Inflammatory macrophage treated with lipopolysaccharide for 4 hours (primary cell): ENCODE measurements around the gene TFCP2.

ENCODE experiments used
- DNase-seq: peaks from one replicate; pipeline ENCODE4 v3.0.0-alpha.2; 2020

The TFCP2 gene

DNA sequence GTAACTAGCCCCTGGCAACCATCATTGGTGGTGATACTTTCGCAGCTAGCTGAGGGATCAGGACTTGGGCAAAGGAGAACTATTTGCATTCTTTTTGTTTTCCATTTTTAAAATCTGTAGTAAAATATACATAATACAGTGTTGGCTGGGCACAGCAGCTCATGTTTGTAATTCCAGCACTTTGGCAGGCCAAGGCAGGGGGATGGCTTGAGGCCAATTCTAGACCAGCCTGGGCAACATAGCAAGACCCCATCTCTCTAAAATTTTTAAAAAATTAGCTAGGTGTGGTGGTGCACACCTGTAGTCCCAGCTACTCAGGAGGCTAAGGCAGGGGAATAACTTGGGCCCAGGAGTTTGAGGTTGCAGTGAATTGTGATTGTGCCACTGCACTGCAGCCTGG, 20.0 kb downstream of the TFCP2 start:
- no peak for DNase-seq

DNA sequence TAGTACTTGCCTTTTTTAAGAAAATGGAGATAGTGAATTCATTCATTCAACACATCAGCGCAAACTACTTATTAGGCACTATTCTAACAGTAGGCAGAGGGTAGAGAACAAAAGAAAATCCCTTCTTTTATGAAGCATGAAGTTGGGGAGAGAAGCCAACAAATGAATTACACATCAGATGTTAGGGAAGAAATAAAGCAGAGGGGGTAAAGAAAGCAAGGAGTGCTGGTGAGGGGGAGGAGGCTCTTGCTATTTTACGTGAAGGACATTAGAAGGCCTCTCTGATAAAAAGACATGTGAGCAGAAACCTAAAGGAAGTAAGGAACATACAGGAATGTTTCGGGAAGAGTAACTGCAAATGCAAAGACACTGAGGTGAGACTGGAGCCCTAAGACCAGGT, 22.2 kb downstream of the TFCP2 start:
- no peak for DNase-seq

DNA sequence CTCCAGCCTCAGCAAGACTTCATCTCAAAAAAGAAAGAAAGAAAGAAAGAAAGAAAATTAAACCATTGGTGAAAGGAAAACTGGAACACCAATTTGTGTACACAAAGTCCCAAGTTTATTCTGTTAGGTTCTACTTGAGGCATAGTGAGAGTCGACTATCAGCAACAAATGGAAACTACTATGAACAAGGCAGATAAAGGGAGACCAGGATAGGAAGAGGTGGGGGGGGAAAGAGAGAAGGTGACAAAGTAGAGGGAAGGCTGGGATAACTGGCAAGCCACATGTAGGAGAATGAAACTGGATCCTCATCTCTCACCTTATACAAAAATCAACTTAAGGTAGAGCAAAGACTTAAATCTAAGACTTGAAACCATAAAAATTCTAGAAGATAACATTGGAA, 25.6 kb downstream of the TFCP2 start:
- no peak for DNase-seq

DNA sequence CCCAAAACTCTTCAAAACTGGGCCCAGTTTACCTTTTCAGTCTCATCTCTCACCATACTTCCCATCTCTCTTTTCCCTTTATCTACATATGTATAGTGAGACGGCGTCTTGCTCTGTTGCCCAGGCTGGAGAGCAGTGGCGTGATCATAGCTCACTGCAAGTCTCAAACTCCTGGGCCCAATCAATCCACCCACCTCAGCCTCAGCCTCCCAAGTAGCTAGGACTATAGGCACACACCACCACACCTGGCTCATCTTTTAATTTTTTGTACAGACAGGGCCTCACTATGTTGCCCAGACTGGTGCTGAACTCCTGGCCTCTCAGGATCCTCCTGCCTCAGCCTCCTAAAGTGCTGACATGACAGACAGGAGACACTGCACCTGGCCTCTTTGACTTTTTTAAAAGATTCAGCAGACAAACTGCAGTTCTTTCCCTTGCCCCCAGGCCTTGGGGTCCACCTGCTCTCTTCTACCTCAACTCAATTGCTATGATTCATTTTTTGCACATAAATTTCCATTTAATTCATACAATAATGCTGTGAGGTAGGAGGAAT, 33.6 kb downstream of the TFCP2 start:
- no peak for DNase-seq

DNA sequence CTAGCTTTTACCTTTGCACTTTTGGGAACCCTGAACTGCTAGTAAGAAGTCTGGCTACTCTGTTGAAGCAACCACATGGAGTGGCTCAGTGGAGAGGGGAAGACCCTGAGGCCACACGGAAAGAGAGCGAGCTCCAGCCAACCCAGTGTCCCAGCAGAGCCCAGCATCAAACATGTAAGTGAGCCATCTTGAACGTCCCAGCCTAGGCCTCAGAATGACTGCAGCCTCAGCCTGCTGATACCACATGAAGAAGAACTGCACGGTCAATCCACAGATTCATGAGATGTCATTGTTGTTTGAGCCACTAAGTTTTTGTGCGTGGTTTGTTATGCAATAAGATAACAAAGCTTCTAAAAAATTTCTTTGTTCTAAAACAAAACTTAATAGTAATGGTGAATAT, 40.2 kb downstream of the TFCP2 start:
- no peak for DNase-seq

DNA sequence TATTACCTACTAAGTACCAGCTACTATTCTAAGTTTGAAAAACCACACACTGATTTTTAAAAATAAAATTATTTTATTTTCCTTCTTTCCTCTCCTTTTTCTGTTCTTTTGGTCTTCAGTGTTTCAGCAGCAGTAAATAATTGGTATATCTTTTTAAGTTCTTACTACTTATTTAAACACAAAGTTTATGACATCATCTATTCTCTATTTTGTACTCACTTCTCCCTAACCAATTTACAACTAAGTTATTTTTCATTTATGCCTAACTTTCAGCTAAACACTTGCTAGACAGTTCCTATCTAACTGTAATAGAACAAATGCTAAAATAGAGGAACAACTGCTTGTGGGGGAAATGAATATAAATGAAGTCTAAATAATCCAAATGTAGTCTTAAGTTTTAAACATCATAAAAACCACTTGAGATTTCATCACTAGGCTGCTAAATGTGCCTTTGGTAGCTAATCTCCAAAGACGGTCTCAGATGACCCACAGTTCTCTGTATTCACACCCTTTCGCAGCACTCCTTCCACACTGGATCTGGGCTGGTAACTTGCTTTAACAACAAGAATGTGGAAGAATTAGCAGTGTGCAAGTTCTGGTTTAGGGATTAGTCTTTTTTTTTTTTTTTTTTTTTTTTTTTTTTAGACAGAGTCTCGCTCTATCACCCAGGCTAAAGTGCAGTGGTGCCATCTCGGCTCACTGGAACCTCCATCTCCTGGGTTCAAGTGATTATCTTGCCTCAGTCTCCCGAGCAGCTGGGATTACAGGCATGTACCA, 41.0 kb downstream of the TFCP2 start:
- no peak for DNase-seq

DNA sequence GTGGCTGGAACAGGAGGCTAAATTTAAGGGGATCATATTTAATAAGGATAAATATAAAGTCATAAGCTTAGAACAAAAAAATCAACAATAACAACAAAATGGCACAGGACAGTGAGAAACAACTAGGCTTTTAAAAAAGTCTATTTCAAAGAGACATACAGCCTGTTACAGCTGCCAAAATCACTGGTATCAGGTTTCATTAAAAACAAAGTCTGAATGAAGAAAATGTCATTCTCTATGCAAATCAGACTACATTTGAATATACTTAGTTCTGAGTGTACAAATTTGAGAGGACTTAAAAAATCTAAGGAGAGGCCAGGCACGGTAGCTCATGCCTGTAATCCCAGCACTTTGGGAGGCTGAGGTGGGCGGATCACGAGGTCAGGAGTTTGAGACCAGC, 44.0 kb downstream of the TFCP2 start:
- no peak for DNase-seq

DNA sequence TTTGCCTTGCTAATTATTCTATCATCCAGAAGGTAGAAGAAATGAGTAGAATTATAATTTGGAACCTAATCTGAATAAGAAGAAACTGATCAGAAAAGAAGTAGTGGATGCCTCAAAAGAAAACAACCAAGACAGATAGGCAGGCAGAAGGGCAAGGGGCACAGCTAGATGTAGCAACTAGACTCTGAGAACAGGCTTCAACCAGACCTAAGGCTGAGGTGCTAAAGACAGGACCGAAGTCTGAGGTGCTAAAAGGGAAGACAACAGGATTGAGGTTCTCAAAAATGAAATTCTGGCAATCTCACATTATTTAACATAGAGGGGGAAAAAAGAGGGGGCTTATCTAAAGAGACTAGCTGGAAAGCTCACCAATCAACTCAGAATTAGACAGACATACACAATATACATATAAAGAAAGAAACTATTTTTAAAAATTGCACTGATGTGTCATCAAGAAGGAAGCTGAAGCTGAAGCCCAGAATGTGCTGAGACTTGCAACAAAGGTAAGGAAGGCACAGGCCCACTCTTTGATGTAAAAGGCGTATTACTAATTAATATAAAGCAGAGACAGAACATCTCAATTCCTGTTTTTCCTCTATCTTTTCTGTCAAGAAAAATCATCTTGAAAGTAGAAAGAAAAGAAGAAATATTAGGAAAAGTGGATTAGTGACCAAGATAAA, 45.7 kb downstream of the TFCP2 start:
- DNase-seq, result no peak

DNA sequence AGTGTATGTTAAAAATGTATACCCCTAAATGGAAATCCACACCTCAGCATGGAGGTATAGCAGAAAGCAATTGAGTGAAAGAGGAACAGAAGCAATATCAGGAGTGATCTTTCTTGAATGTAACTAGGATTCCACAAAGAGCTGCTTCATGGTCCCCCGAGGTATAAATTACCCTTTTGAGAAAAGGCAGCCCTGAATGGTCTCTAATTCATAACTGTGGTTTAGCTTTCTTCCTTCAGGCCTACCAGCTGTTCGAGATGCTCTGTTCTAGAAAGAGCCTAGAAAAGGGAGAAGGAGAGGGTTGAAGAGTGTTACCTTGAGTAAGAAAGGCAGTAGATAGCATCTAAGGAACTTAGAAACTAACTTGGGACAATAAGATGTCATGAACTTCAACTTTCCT, 46.6 kb downstream of the TFCP2 start:
- DNase-seq, result no peak

DNA sequence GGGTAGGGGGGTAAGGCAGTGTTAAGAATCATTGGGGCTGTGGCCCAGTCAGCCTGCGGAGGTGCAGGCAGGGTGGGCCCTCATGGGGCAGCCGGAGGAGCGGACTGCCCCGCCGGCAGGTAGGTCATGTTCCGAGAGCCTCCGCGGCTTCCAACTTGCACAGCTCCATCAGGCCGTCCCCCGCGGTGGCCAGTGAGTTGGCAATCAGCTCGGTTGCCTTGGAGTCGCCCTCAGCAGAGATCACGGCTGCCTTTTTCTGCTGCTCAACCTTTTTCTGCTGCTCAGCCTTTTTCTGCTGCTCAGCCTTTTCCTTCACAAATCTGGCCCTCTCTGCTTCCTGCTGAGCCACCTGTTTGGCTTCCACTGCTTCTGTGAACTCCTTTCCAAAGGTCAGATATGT, 48.4 kb downstream of the TFCP2 start:
- DNase-seq, result no peak

DNA sequence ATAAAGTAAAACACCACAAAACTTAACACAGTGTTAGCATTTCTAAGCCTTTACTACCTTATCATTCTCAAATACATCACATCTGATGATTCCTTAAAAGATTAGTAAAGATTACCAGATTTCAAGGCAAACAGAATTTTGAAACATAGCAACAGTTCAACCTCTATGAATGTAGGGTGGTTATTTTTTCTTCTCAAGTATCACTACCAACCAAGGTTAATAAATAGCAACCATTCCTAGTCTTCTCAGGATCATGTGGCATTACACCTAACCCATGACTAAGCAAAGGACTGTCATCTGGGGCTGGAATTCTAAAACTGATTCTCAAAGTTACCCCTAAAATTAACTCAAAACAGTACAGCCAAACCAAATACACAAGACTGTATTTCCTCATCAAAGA, 50.1 kb downstream of the TFCP2 start:
- DNase-seq, result no peak

DNA sequence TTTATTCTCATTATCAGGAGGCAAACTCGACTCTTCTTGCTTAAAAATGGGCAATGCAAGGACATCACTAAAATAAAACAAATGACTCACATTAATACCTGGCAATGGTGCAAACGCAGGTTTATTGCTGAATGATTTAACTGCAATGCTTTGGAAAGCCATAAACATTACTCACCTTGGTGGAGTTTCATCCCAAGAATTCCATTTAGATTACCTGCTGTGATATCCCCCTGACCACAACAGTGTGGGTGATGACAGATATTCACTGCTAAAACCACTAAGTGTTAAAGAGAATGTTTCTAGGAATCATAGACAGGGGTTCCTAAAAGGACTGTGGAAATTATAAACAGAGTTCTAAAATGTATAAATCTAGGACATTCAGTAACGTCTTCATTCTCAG, 54.2 kb downstream of the TFCP2 start:
- DNase-seq, result no peak

DNA sequence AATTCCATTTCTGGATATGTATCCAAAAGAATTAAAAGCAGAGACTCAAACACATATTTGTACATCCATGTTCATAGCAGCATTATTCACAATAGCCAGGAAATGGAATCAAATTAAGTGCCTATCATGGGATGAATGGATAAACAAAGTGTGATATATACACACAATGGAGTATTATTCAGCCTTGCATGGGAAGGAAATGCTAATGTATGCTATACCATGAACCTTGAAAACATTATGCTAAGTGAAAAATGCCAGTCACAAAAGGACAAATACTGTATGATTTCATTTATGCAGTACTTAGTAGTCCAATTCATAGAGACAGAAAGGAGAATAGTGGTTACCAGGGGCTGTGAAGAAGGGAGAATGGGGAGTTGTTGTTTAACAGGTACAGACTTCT, 57.4 kb downstream of the TFCP2 start:
- no peak for DNase-seq

DNA sequence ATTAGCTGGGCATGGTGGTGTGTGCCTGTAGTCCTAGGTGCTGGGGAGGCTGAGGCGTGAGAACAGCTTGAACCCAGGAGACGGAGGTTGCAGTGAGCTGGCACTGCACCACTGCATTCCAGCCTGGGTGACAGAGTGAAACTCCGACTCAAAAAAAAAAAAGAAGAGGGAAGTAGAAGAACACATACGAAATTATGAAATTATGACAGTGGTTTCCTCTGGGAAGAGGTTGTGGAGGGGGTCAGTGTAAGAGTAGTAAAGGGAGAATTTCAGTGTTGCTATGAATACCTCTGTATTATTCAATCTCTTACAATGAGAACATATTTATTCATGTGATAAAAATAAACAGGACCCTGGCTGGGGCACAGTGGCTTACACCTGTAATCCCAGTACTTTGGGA, 64.8 kb downstream of the TFCP2 start:
- DNase-seq, result peak; percentile 52

DNA sequence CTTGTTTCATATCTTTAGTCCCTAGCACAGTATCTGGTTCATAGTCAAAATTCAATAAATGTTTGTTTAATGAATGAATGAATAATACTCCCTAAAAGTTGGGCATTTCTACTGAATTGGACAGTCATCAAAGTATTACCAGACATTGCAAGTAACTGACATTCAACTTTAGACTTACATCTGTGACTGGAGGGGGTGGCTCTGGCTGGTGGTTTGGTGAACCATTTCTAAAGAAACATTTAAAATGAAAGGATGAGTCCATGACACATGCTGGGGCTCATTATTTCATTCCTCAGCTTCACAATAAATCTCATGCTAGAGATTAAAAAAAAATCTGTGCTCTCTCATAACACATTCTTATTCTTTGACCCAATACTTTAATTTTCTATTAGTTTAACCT, 69.0 kb downstream of the TFCP2 start:
- no peak for DNase-seq

DNA sequence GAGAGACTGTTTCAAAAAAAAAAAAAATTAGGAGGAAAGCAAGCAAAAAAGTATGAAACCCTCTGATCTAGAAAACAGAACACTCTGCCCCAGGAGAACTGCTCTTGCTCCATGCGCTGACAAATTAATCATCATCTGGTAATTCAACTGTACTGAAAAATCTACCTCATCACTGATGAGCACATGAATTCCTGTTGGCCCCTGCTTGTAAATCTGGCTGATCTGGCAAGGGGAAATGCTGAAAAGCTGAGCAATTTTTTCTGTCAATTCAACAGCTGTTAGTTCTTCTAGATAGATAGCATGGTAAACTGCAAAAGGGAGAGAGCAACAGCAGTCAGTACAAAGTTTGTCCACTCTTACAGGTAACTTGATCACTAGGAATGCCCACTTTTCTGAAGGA, 74.3 kb downstream of the TFCP2 start:
- no peak for DNase-seq

DNA sequence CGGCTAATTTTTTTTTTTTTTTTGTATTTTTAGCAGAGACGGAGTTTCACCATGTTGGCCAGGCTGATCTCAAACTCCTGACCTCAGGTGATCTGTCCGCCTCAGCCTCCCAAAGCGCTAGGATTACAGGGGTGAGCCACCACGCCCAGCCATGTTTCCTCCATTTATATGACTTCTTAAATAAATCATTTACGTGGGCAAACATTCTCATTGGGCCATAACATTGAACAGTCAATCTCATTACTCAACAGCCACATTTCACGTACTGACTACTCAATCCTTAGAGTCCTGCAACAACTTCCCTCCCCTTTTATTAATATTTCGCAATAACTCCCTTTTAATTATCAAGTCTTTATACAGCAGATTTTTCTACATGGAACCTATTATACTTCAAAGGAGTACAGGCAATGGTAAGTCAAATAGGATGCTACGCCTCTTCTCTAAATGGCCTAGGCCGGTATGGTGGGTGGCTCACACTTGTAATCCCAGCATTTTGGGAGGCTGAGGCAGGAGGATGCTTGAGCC, 82.2 kb downstream of the TFCP2 start:
- DNase-seq, result no peak

DNA sequence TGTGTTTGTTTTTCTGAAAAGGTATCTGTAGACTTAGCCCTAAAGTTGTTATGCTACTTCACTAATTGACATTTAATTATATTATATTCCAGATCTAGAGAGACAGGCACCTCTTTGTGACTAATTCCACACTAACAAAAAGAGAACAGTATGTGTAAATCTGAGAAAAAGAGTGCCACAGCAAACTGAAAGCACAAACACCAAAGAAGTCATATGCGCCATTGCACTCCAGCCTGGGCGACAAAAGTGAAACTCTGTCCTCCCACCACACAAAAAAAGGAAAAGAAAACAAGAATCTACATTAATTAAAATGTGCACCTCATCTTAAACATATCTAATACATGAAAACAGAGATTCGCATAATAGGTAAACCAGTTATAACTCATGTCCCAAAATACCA, 85.1 kb downstream of the TFCP2 start:
- peak; percentile 52 for DNase-seq

DNA sequence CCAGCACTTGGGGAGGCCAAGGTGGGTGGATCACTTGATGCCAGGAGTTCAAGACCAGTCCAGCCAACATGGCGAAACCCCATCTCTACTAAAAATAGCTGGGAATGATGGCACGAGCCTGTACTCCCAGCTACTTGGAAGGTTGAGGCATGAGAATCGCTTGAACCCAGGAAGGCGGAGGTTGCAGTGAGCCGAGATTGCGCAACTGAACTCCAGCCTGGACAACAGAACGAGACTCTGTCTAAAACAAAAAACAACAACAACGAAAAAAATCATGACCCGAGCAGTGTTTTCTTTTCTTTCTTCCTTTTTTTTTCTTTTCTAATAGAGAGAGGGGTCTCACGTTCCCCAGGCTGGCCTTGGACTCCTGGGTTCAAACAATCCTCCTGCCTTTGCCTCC, 86.0 kb downstream of the TFCP2 start:
- no peak for DNase-seq

DNA sequence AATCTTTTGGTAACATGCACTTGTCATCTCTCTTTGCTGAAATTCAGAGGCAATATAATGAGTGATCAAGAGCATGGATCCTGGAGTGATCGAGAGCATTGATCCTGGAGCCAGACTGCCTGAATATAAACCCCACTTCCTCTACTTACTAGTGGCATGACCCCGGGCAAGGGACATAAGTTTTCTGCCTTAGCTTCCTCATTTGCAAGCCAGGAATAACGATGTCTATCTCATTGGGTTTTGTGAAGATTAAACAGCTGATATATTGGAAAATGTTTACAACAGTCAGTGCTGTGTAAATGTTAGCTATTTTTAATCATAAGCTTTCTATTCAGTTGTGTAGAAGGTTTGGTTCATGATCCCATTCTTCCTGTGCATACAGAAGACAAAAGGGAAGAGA, 87.2 kb downstream of the TFCP2 start:
- DNase-seq, result peak; percentile 35

DNA sequence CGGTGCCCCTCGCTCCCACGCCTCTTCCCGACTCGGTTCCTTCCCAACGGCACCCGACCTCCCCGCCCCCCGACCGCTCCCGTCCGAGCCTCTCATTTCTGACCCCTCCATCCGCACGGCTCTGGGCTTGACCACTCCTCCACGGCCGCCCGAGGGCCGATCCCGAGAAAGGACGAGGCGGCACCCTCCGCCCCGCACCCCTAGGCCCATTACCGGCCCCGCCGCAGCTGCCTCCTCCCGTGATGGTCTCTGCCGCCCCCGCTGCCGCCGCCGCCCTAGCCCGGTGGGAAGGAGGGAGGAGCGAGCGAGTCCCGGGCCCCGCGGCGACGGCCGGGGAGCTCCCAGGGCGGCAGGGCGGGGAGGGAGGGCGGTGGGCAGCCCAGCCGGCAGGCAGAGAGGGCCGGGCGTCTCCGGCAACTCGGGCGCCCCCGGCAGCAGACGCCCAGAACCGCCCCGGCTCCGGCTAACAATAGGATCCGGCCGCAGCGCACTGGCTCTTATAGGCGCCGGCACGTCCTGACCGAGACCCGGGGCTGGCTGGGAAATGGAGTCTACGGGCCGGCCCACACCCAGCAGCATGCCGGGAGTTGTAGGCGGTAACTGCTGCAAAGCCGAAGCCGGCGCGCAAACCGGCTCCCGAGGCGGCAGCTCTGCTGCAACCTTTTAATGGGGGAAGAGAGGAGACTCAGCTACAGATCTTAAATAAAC, 89.7 kb downstream of the TFCP2 start, which contains the start of gene CSRNP2:
TSS of gene CSRNP2 (minus strand) at position 471 of the 708 bp plus-strand sequence. CDS start 7,035 bp downstream, outside the sequence.
- DNase-seq, result peak; percentile 96

DNA sequence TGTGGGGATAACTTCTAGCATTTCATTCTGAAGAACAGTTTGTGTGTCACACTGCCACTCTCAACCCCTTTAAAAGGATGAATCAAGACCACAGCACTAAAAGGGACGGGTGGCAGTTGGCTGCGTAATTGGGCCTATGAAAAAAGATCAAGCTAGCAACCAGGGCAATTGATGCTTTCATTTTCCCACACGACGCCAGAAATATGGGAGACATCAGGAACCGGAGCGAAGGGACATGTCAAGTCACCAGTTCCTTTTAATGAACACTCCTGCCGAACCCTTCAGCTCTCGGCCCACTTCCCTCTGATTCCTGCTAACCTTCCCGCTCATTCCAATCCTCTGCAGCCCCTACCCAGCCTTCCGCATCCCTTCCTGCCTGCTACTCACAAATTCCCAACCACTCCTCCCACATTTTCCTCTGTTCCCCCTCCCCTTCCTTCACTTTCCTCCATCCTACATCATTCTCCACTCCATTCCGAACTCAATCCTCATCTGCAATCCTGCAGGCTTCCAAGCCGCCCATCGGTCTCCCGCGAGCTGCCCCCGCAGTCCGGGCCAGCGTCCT, 90.3 kb downstream of the TFCP2 start:
- peak; percentile 56 for DNase-seq

DNA sequence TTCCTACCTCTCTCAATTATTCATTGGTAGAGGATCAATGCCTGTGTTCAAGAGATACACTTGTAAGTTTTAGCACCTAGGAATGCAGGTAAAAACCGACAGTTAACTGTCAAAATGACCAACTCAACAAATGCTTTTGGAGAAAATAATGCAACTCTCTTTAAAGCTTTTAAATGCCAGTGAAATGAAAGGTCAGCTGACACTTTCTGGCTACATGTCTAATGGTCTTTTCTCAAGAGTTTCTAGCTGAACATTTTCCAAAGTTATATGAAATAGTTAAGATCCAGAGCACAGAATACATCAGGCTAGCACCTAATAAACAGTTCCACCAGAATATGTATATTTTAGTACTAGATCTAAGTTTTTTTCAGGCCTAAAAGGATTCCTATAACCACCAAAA, 91.5 kb downstream of the TFCP2 start:
- DNase-seq, result no peak
